KOPT-K1 (cell line): Measurements from ENCODE around the gene QDPR.
"Not testable (repeated sequence)": the region's sequence is repeated elsewhere in the genome, so short reads cannot be mapped to it uniquely, and the experiment has no call there.

Experiments used
- H3K27ac ChIP-seq: fragments of 200-600 bp; sonication (generic); 2 replicates; pipeline ENCODE4 v1.5.1; 2016; ENCODE audit warnings: antibody characterized with exemption, mild to moderate bottlenecking, low read depth, low read length; ENCODE audit not compliant: poor library complexity, severe bottlenecking
- H3K36me3 ChIP-seq: fragments of 200-600 bp; sonication (generic); 2 replicates; pipeline ENCODE4 v1.5.1; 2017; ENCODE audit warnings: antibody characterized with exemption, mild to moderate bottlenecking, low read length, moderate library complexity; ENCODE audit not compliant: insufficient read depth
- H3K9me3 ChIP-seq: fragments of 200-600 bp; sonication (generic); 2 replicates; pipeline ENCODE4 v1.5.1; 2017; ENCODE audit warnings: antibody characterized with exemption, low read length, mild to moderate bottlenecking; ENCODE audit not compliant: insufficient read depth, poor library complexity, severe bottlenecking

Gene QDPR

GRCh38 chr4:17544205-17544604 lies 32.3 kb upstream of the QDPR start:
- Histone ChIP-seq H3K9me3 (no peaks in the 10 kb centered on the region), H3K36me3 (no peaks in the 10 kb centered on the region), H3K27ac (no peak overlapping the region)

GRCh38 chr4:17537060-17537459 lies 25.2 kb upstream of the QDPR start:
- not testable (repeated sequence) for H3K36me3 ChIP-seq, H3K9me3 ChIP-seq

GRCh38 chr4:17535906-17536305 lies 24.0 kb upstream of the QDPR start:
- Histone ChIP-seq H3K27ac (no peak overlapping the region), H3K9me3 (peaks cover 5% of the 10 kb centered on the region), H3K36me3 (no peaks in the 10 kb centered on the region)

More at GRCh38 chr4:17537060-17537459, 25.2 kb upstream of the QDPR start:
- not testable (repeated sequence) for H3K27ac ChIP-seq

GRCh38 chr4:17535242-17535641 lies 23.4 kb upstream of the QDPR start:
- Histone ChIP-seq H3K9me3 (peaks cover 5% of the 10 kb centered on the region), H3K27ac (no peak overlapping the region), H3K36me3 (no peaks in the 10 kb centered on the region)

- H3K27ac ChIP-seq, result no peak overlapping the region
- no peaks in the 10 kb centered on the region for H3K36me3 ChIP-seq
- H3K9me3 ChIP-seq, result peaks cover 5% of the 10 kb centered on the region
These were observed 22.8 kb upstream of the QDPR start for GRCh38 chr4:17534705-17535104.

GRCh38 chr4:17531538-17532285 lies 19.8 kb upstream of the QDPR start:
- no peaks in the 10 kb centered on the region for H3K36me3 ChIP-seq

GRCh38 chr4:17528551-17529165 lies 16.8 kb upstream of the QDPR start:
- H3K27ac ChIP-seq, result no peak overlapping the region
- no peaks in the 10 kb centered on the region for H3K9me3 ChIP-seq
- no peaks in the 10 kb centered on the region for H3K36me3 ChIP-seq

More at GRCh38 chr4:17531538-17532285, 19.8 kb upstream of the QDPR start:
- Histone ChIP-seq H3K27ac (no peak overlapping the region), H3K9me3 (peaks cover 5% of the 10 kb centered on the region)

- no peaks in the 10 kb centered on the region for H3K9me3 ChIP-seq
- no peak overlapping the region for H3K27ac ChIP-seq
- H3K36me3 ChIP-seq, result no peaks in the 10 kb centered on the region
These were observed 15.0 kb upstream of the QDPR start for GRCh38 chr4:17526695-17527477.

GRCh38 chr4:17523662-17524061 lies 11.8 kb upstream of the QDPR start:
- no peaks in the 10 kb centered on the region for H3K9me3 ChIP-seq
- no peaks in the 10 kb centered on the region for H3K36me3 ChIP-seq
- H3K27ac ChIP-seq, result no peak overlapping the region

GRCh38 chr4:17521595-17521994 lies 9.7 kb upstream of the QDPR start:
- no peak overlapping the region for H3K27ac ChIP-seq
- no peaks in the 10 kb centered on the region for H3K36me3 ChIP-seq
- H3K9me3 ChIP-seq, result no peaks in the 10 kb centered on the region

- H3K27ac ChIP-seq, result no peak overlapping the region
- no peaks in the 10 kb centered on the region for H3K36me3 ChIP-seq
- no peaks in the 10 kb centered on the region for H3K9me3 ChIP-seq
These were observed 5.8 kb upstream of the QDPR start for GRCh38 chr4:17517664-17518063.

GRCh38 chr4:17516980-17517379 lies 5.1 kb upstream of the QDPR start:
- no peaks in the 10 kb centered on the region for H3K36me3 ChIP-seq

GRCh38 chr4:17515445-17516407 lies 3.8 kb upstream of the QDPR start:
- Histone ChIP-seq H3K36me3 (no peaks in the 10 kb centered on the region), H3K27ac (no peak overlapping the region), H3K9me3 (no peaks in the 10 kb centered on the region)

More at GRCh38 chr4:17516980-17517379, 5.1 kb upstream of the QDPR start:
- H3K27ac ChIP-seq, result no peak overlapping the region
- H3K9me3 ChIP-seq, result no peaks in the 10 kb centered on the region

GRCh38 chr4:17514865-17515264 lies 3.0 kb upstream of the QDPR start, which contains the start of gene CLRN2:
Gene CLRN2 (plus strand): TSS chr4:17515165. CDS start chr4:17515267, 102 bp downstream.
- Histone ChIP-seq H3K36me3 (no peaks in the 10 kb centered on the region), H3K9me3 (no peaks in the 10 kb centered on the region), H3K27ac (no peak within 1 kb of the TSS)
